H1 (cell line): ENCODE results near the gene POLR3K. TPM values are rescaled to one million over a fixed set of nuclear protein-coding genes. Genes with fewer than 3 reads are reported as not detected.

Source experiments
- ASH2L ChIP-seq: fragments of 200-600, 300-600 bp; sonication (generic); IDR thresholded peaks from one replicate; pipeline ENCODE4 v1.7.1; 2017; ENCODE audit warnings: low read length
- FOSL1 ChIP-seq: IDR thresholded peaks from 2 replicates; pipeline ENCODE4 v1.6.1; 2011; ENCODE audit warnings: mild to moderate bottlenecking, low read depth, low read length, moderate library complexity; ENCODE audit not compliant: insufficient read depth
- JUN ChIP-seq: IDR thresholded peaks from 2 replicates; pipeline ENCODE4 v1.6.1; 2011; ENCODE audit warnings: low read depth, mild to moderate bottlenecking, improper control_type of control experiment, low read length
- RBBP5 ChIP-seq: IDR thresholded peaks from 2 replicates; pipeline ENCODE4 v1.7.1; 2012; ENCODE audit warnings: low read depth, mild to moderate bottlenecking, inconsistent platforms, low read length, moderate library complexity, borderline replicate concordance
- SIRT6 ChIP-seq: IDR thresholded peaks from one replicate; pipeline ENCODE4 v1.7.1; 2012; ENCODE audit warnings: low read length, inconsistent platforms
- SP2 ChIP-seq: IDR thresholded peaks from 2 replicates; pipeline ENCODE4 v1.6.1; 2012; ENCODE audit warnings: mild to moderate bottlenecking, low read length, inconsistent platforms
- TEAD4 ChIP-seq: IDR thresholded peaks from 2 replicates; pipeline ENCODE4 v1.6.1; 2012; ENCODE audit warnings: low read depth, low read length, inconsistent platforms, mixed read lengths
- YY1 ChIP-seq: IDR thresholded peaks from 2 replicates; pipeline ENCODE4 v1.6.1; 2011; ENCODE audit warnings: low read depth, mild to moderate bottlenecking, low read length
- polyA plus RNA-seq, 7 experiments: library from polyadenylated mRNA; depleted of rRNA in 3 of 7; stranded (reverse) in 5 of 7; unstranded in 2 of 7; fragments of >200 nt in 5 of 7; fragments of 200-250 nt in 2 of 7; gene quantifications; 1 replicate in 5 of 7; 2 replicates in 1 of 7; 4 replicates in 1 of 7; pipeline versions ENCODE4 v1.2.1 to v1.2.3, GENCODE V29; 2011 to 2013; ENCODE audit warnings: missing spikeins in 2 of 7, mixed read lengths in 2 of 7
- total RNA-seq: library from RNA; stranded (reverse); fragmentation: NEBNext Ultra II Directional; extraction: Animal tissue kit (Norgen Biotek cat#: 25700); gene quantifications from 2 replicates; pipeline ENCODE4 v1.2.1, GENCODE V29; 2021
- TF ChIP-seq, protein P1 (sequence below): IDR thresholded peaks from 2 replicates; pipeline ENCODE4 v1.6.1; 2012; ENCODE audit warnings: inconsistent platforms

Gene POLR3K
- total and polyA plus RNA-seq, 2 of the 8 experiments (the other 6 are each of a cell fraction or from before 2014, with no cell fraction given) = 45.4 to 80.5 TPM

DNA sequence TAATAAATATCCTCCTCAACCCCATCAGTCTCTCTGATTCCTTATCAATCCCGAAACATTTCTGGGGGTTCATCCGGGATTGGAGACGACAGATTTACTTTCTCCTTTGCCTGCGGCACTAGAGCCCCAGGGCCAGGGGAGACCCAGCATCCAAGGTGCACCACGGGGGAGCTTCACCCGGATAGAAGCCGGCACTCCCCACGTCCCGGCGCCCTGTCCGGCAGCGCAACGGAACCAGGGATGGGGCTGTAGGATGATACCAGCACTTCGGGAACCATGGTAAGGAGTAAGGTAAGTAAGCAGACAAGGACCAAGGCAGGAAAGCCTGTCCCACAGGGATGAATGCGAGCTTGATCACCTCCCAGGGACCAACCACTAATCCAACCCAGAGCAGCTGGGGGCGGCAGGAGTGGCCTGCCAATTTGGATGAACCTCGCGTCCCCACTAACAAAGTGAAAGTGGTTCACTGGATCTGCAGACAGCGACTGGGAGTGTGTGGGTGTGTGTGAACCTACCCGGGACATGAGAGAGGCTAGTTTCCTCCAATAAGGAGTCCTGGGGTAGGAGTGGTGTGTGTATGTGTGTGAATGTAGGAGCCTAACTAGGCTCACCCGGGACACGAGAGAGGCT, 11.9 kb downstream of the POLR3K start (continued):
- TF ChIP-seq TEAD4 (no peak), YY1 (no peak), ASH2L (no peak), SIRT6 (no peak), SP2 (no peak), JUN (no peak), RBBP5 (no peak), FOSL1 (no peak)
- TF ChIP-seq, protein P1, sequence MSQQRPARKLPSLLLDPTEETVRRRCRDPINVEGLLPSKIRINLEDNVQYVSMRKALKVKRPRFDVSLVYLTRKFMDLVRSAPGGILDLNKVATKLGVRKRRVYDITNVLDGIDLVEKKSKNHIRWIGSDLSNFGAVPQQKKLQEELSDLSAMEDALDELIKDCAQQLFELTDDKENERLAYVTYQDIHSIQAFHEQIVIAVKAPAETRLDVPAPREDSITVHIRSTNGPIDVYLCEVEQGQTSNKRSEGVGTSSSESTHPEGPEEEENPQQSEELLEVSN = no peak
